OCI-LY1 (cell line): ENCODE results near the gene ACSF2.

ENCODE experiments used
- CTCF ChIP-seq: fragments of 200-600 bp; sonication (generic), shearing (Covaris generic); IDR thresholded peaks from 2 replicates; pipeline ENCODE4 v1.5.1; 2017; ENCODE audit warnings: mild to moderate bottlenecking, antibody characterized with exemption, low read length, moderate library complexity, mixed read lengths
- EZH2 ChIP-seq: fragments of 200-600 bp; sonication (generic), shearing (Covaris generic); IDR thresholded peaks from 2 replicates; pipeline ENCODE4 v1.8.0; 2017; ENCODE audit warnings: borderline replicate concordance, mixed run types, mild to moderate bottlenecking, antibody characterized with exemption, low read length, moderate library complexity, mixed read lengths

GRCh38 chr17:50447870-50448595, 22.0 kb downstream of the ACSF2 start:
- TF ChIP-seq CTCF: no peak
- no peak for TF ChIP-seq EZH2
